Right renal pelvis (tissue), 4 donors: Measurements from ENCODE around the gene IQCF2. TPM values are rescaled to one million over a fixed set of nuclear protein-coding genes. Genes with fewer than 3 reads are reported as not detected.
"Not testable (repeated sequence)": the region's sequence is repeated elsewhere in the genome, so short reads cannot be mapped to it uniquely, and the experiment has no call there.

Experiments used
- DNase-seq, 4 donors: peaks; one replicate each; pipeline ENCODE4 v3.0.0-alpha.2; 2013; ENCODE audit warnings: low read depth in 4 of 4, low spot score in 3 of 4, missing footprints in 1 of 4
- polyA plus RNA-seq, 4 donors: library from polyadenylated mRNA; unstranded; fragments of 120-200 nt; gene quantifications; one replicate each; pipeline ENCODE4 v1.2.1, GENCODE V29; 2013; ENCODE audit not compliant: insufficient read length in 4 of 4

IQCF2 gene
- not detected for polyA plus RNA-seq

- no peak for DNase-seq
Measured at GRCh38 chr3:51860703-51861665, at the start of gene IQCF2. Gene IQCF2, plus strand, starts transcription at chr3:51861615. Its CDS starts 52 bp downstream, at chr3:51861667.

- no peak for DNase-seq
Measured at GRCh38 chr3:51813539-51813938, 47.9 kb upstream of the IQCF2 start.

GRCh38 chr3:51814034-51814433, 47.4 kb upstream of the IQCF2 start:
- DNase-seq = no peak

GRCh38 chr3:51815614-51816013, 45.8 kb upstream of the IQCF2 start:
- DNase-seq = no peak

- DNase-seq = no peak
Measured at GRCh38 chr3:51816723-51817122, 44.7 kb upstream of the IQCF2 start.

GRCh38 chr3:51817375-51817774, 44.0 kb upstream of the IQCF2 start:
- DNase-seq = no peak

GRCh38 chr3:51819151-51819550, 42.3 kb upstream of the IQCF2 start:
- no peak for DNase-seq

- DNase-seq = no peak
Measured at GRCh38 chr3:51819709-51820406, 41.6 kb upstream of the IQCF2 start.

- no peak for DNase-seq
Measured at GRCh38 chr3:51828297-51828696, 33.1 kb upstream of the IQCF2 start.

GRCh38 chr3:51830345-51830744, 31.1 kb upstream of the IQCF2 start:
- no peak for DNase-seq

- no peak for DNase-seq
Measured at GRCh38 chr3:51830836-51831385, 30.5 kb upstream of the IQCF2 start.

- no peak for DNase-seq
Measured at GRCh38 chr3:51836606-51837005, 24.8 kb upstream of the IQCF2 start.

GRCh38 chr3:51845129-51845528, 16.3 kb upstream of the IQCF2 start:
- no peak for DNase-seq

GRCh38 chr3:51855411-51855810, 6.0 kb upstream of the IQCF2 start:
- not testable (repeated sequence) for DNase-seq

- no peak for DNase-seq
Measured at GRCh38 chr3:51862886-51863285, 1.5 kb downstream of the IQCF2 start.

- not testable (repeated sequence) for DNase-seq
Measured at GRCh38 chr3:51868896-51869295, 7.5 kb downstream of the IQCF2 start.

GRCh38 chr3:51869304-51869703, 7.9 kb downstream of the IQCF2 start:
- DNase-seq = no peak

- no peak for DNase-seq
Measured at GRCh38 chr3:51873253-51873766, 11.9 kb downstream of the IQCF2 start.

- no peak for DNase-seq
Measured at GRCh38 chr3:51873876-51874275, 12.5 kb downstream of the IQCF2 start.

GRCh38 chr3:51874411-51874810, 13.0 kb downstream of the IQCF2 start:
- DNase-seq = no peak

GRCh38 chr3:51874889-51875288, 13.5 kb downstream of the IQCF2 start:
- no peak for DNase-seq
